H1 (cell line): ENCODE results near the gene TERB1. TPM values are rescaled to one million over a fixed set of nuclear protein-coding genes. Genes with fewer than 3 reads are reported as not detected.
A peak's percentile ranks its signal among the peaks of the same experiment; 100 is the strongest.

ENCODE experiments used
- BCL11A ChIP-seq, 2 experiments: IDR thresholded peaks; one replicate each; pipeline ENCODE4 v1.6.1; 2011; ENCODE audit warnings: low read depth in 2 of 2, low read length in 2 of 2, mild to moderate bottlenecking in 2 of 2
- CBX5 ChIP-seq: fragments of 300-800, 300-1000 bp; sonication (generic); IDR thresholded peaks from 2 replicates; pipeline ENCODE4 v1.7.1; 2016; ENCODE audit warnings: antibody characterized with exemption, low read length, low read depth
- CBX8 ChIP-seq: fragments of 300-800, 300-1000 bp; sonication (generic); IDR thresholded peaks from 2 replicates; pipeline ENCODE4 v1.7.1; 2016; ENCODE audit warnings: low read depth, low read length, borderline replicate concordance
- CREB1 ChIP-seq: IDR thresholded peaks from 2 replicates; pipeline ENCODE4 v1.6.1; 2012; ENCODE audit warnings: inconsistent platforms
- HDAC2 ChIP-seq, 2 experiments: fragments of 300-600 bp in 1 of 2; sonication (generic) in 1 of 2; IDR thresholded peaks; 2 replicates each; pipeline ENCODE4 v1.6.1; 2011 to 2012; ENCODE audit warnings: low read depth in 2 of 2, low read length in 2 of 2, mild to moderate bottlenecking in 2 of 2, moderate library complexity in 2 of 2, borderline replicate concordance in 1 of 2, inconsistent platforms in 1 of 2
- JUND ChIP-seq: IDR thresholded peaks from 2 replicates; pipeline ENCODE4 v1.6.1; 2011; ENCODE audit warnings: mild to moderate bottlenecking, improper control_type of control experiment, low read length
- MAFK ChIP-seq: IDR thresholded peaks from 2 replicates; pipeline ENCODE4 v1.6.1; 2012; ENCODE audit warnings: low read depth, mild to moderate bottlenecking, improper control_type of control experiment, low read length
- NRF1 ChIP-seq: IDR thresholded peaks from 2 replicates; pipeline ENCODE4 v1.6.1; 2011; ENCODE audit warnings: mild to moderate bottlenecking, low read depth, low read length, improper control_type of control experiment
- POLR2AphosphoS5 ChIP-seq: IDR thresholded peaks from 2 replicates; pipeline ENCODE4 v1.6.1; 2011; ENCODE audit warnings: low read depth, low read length
- RAD21 ChIP-seq, 2 experiments: IDR thresholded peaks in 1 of 2; conservative IDR thresholded peaks in 1 of 2; 2 replicates each; pipeline ENCODE4 v1.6.1; 2011; ENCODE audit warnings: low read depth in 2 of 2, low read length in 2 of 2, improper control_type of control experiment in 1 of 2, inconsistent platforms in 1 of 2, mild to moderate bottlenecking in 1 of 2, moderate library complexity in 1 of 2
- SIN3A ChIP-seq, 2 experiments: IDR thresholded peaks in 1 of 2; conservative IDR thresholded peaks in 1 of 2; 2 replicates each; pipeline ENCODE4 v1.6.1; 2011 to 2012; ENCODE audit warnings: low read length in 2 of 2, improper control_type of control experiment in 1 of 2, low read depth in 1 of 2, mild to moderate bottlenecking in 1 of 2
- SP2 ChIP-seq: IDR thresholded peaks from 2 replicates; pipeline ENCODE4 v1.6.1; 2012; ENCODE audit warnings: mild to moderate bottlenecking, low read length, inconsistent platforms
- SUZ12 ChIP-seq: fragments of 200-600 bp; sonication (generic); IDR thresholded peaks from 2 replicates; pipeline ENCODE4 v1.6.1; 2012; ENCODE audit warnings: mild to moderate bottlenecking, inconsistent platforms, low read length, moderate library complexity, mixed read lengths
- TAF1 ChIP-seq: IDR thresholded peaks from 2 replicates; pipeline ENCODE4 v1.6.1; 2011; ENCODE audit warnings: mild to moderate bottlenecking, low read depth, low read length
- TAF7 ChIP-seq: optimal IDR thresholded peaks from 2 replicates; pipeline ENCODE3; 2011; ENCODE audit warnings: low read depth, mild to moderate bottlenecking, inconsistent platforms, low read length, moderate library complexity, borderline replicate concordance
- TCF12 ChIP-seq: IDR thresholded peaks from 2 replicates; pipeline ENCODE4 v1.6.1; 2011; ENCODE audit warnings: low read depth, mild to moderate bottlenecking, low read length
- TEAD4 ChIP-seq: IDR thresholded peaks from 2 replicates; pipeline ENCODE4 v1.6.1; 2012; ENCODE audit warnings: low read depth, low read length, inconsistent platforms, mixed read lengths
- polyA plus RNA-seq, 7 experiments: library from polyadenylated mRNA; depleted of rRNA in 3 of 7; stranded (reverse) in 5 of 7; unstranded in 2 of 7; fragments of >200 nt in 5 of 7; fragments of 200-250 nt in 2 of 7; gene quantifications; 1 replicate in 5 of 7; 2 replicates in 1 of 7; 4 replicates in 1 of 7; pipeline versions ENCODE4 v1.2.1 to v1.2.3, GENCODE V29; 2011 to 2013; ENCODE audit warnings: missing spikeins in 2 of 7, mixed read lengths in 2 of 7
- total RNA-seq: library from RNA; stranded (reverse); fragmentation: NEBNext Ultra II Directional; extraction: Animal tissue kit (Norgen Biotek cat#: 25700); gene quantifications from 2 replicates; pipeline ENCODE4 v1.2.1, GENCODE V29; 2021
- TF ChIP-seq, protein P1 (sequence below): IDR thresholded peaks from 2 replicates; pipeline ENCODE4 v1.6.1; 2011; ENCODE audit warnings: low read depth, mild to moderate bottlenecking, low read length; ENCODE audit not compliant: insufficient read depth
- TF ChIP-seq, protein P2 (sequence below): IDR thresholded peaks from 2 replicates; pipeline ENCODE4 v1.6.1; 2011; ENCODE audit warnings: low read length, improper control_type of control experiment
- TF ChIP-seq, protein P3 (sequence below): IDR thresholded peaks from 2 replicates; pipeline ENCODE4 v1.6.1; 2012; ENCODE audit warnings: inconsistent platforms
- TF ChIP-seq, protein P4 (sequence below): IDR thresholded peaks from 2 replicates; pipeline ENCODE4 v1.6.1; 2012; ENCODE audit warnings: inconsistent platforms

TERB1 gene
- total and polyA plus RNA-seq, 2 of the 8 experiments (the other 6 are each of a cell fraction or from before 2014, with no cell fraction given): not detected

DNA sequence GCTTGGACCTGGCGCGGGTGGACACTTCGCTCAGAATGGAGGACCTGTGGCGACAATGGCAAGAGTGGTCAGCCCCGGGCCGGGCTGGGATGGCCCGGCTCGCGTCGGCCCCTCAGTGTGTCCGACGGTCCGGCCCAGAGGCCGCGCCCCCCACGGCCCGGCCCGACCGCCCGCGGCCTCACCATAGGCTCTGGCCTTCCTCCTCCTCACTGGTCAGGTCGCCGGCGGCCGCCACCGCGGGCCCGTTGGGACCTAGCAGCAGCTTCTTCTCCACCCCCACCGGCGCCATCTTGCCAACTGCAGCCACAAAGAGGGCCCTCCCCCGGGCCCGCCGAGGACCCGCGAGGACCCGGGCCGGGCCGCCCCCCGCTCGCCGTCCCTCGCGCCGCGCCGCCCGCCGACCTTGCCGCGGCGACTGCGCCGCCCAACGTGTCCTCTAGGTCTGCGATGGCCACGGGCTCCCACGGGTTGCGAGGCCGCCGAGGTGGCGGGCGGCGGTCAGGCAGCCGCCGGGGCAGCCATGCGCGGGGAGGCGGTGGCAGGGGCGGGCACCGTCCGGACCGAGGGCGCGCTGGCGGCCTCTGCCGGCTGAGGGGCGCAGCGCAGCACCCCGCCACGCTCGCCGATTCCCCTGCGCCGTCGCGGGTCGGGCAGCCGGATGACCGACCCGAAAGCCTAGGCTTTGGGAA, 49.9 kb downstream of the TERB1 start, which contains the start of gene DYNC1LI2 (continued):
- TF ChIP-seq, protein P1, sequence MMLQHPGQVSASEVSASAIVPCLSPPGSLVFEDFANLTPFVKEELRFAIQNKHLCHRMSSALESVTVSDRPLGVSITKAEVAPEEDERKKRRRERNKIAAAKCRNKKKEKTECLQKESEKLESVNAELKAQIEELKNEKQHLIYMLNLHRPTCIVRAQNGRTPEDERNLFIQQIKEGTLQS: no peak
- TF ChIP-seq CBX8: no peak
- no peak; the same call in 1 of the 2 replicates for TF ChIP-seq POLR2AphosphoS5
- no peak for TF ChIP-seq CBX5
- TF ChIP-seq, protein P2, sequence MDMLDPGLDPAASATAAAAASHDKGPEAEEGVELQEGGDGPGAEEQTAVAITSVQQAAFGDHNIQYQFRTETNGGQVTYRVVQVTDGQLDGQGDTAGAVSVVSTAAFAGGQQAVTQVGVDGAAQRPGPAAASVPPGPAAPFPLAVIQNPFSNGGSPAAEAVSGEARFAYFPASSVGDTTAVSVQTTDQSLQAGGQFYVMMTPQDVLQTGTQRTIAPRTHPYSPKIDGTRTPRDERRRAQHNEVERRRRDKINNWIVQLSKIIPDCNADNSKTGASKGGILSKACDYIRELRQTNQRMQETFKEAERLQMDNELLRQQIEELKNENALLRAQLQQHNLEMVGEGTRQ: no peak
- 0 out of 4 replicates have a peak, but pooled peaks of 1 of the 2 experiments have one; percentile 17 for TF ChIP-seq SIN3A (conservative IDR thresholded peaks at IDR 0.05 in 1 of 2, IDR thresholded peaks at IDR 0.05 in 1 of 2; ENCODE audit: low read depth in 1 of 2, low read length in 2 of 2)
- TF ChIP-seq JUND: no peak; the same call in 1 of the 2 replicates
- TF ChIP-seq, protein P3, sequence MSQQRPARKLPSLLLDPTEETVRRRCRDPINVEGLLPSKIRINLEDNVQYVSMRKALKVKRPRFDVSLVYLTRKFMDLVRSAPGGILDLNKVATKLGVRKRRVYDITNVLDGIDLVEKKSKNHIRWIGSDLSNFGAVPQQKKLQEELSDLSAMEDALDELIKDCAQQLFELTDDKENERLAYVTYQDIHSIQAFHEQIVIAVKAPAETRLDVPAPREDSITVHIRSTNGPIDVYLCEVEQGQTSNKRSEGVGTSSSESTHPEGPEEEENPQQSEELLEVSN: 0 out of 2 replicates have a peak, but pooled peaks have one; percentile 34
- no peak for TF ChIP-seq HDAC2 (IDR thresholded peaks at IDR 0.05; ENCODE audit: borderline replicate concordance in 1 of 2, low read depth in 2 of 2, low read length in 2 of 2)
- no peak for TF ChIP-seq BCL11A (IDR thresholded peaks at IDR 0.05; ENCODE audit: low read depth in 2 of 2, low read length in 2 of 2)
- TF ChIP-seq SUZ12: no peak
- TF ChIP-seq, protein P4, sequence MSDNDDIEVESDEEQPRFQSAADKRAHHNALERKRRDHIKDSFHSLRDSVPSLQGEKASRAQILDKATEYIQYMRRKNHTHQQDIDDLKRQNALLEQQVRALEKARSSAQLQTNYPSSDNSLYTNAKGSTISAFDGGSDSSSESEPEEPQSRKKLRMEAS: peak; percentile 69
- peak; percentile 92 for TF ChIP-seq TAF1
- no peak for TF ChIP-seq MAFK
- no peak for TF ChIP-seq SP2
- TF ChIP-seq TCF12: no peak
- TF ChIP-seq RAD21 (IDR thresholded peaks at IDR 0.05 in 1 of 2, conservative IDR thresholded peaks at IDR 0.05 in 1 of 2; ENCODE audit: low read depth in 2 of 2, low read length in 2 of 2): peak; percentile 11 to 43; a peak in 2 of 4 replicates
- 0 out of 2 replicates have a peak, but pooled peaks have one; percentile 38 for TF ChIP-seq TEAD4
- TF ChIP-seq NRF1: no peak
- TF ChIP-seq CREB1: peak; percentile 48; the same call in 1 of the 2 replicates
- TF ChIP-seq TAF7: peak; percentile 94
